Left ventricle myocardium superior (tissue), 1 donor: ENCODE data around the gene TMEM198. TPM values are rescaled to one million over a fixed set of nuclear protein-coding genes. Genes with fewer than 3 reads are reported as not detected.

Experiments used
- ATAC-seq: fragments of 200-7000 bp; cut with Tn5 transposase; one replicate; pipeline ENCODE4 v1.9.1; 2020; ENCODE audit warnings: mild to moderate bottlenecking, moderate library complexity
- DNase-seq: peaks from one replicate; pipeline ENCODE4 v3.0.0-alpha.2; 2020
- intact Hi-C: fragments of 100-400 bp; cut with micrococcal nuclease; formaldehyde crosslinking; loops from one replicate; pipeline ENCODE4 v1.11.0; 2022
- total RNA-seq: library from RNA; stranded (reverse); fragmentation: NEBNext Ultra II Directional; extraction: Animal tissue kit (Norgen Biotek cat#: 25700); gene quantifications from one replicate; pipeline ENCODE4 v1.2.1, GENCODE V29; 2021
- donor health status: DM: no; HTN: yes; CAD: no; lungs with severe emphysema.

The TMEM198 gene
- total RNA-seq, 1 donor from 2014 or later: 1.7 TPM

DNA sequence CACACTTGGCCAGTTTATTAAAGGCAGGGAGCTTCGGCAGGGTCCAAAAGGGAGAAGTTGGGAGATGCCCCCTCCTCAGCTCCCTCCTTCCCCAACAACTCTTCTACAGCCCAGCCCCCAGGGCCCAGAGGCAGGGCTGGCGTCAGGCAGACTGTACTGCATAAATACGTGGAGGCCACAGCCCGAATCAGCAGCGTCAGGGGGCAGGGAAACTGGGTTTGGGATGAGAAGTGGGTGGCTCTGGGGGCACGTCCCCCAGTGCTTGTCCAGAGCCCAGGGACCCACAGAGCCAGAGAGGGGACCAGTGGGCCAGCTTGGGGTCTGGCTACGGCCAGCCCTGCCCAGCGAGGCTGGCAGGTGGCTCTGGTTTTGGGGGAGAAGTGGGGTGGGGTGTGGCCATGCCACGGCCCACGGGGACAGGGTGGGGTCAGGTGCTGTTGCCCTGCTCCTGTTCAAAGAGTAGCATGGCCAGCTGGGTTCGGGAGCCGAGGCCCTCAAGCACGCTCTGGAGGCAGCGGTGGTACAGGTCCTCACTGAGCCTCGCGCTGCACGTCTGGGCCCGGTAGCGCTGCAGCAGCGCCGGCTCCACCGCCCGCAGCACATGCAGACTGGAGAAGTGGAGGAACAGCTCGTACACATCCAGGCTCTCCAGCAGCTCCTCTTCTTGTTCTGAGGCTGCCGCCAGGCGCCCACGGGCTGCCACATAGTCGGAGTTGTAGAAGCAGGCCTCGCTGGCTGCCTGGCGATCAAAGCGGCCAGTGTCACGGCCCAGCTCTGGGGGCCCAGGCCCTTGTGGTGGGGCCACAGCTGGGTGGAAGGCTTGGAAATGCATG lies 4.7 kb upstream of the TMEM198 start:
- intact Hi-C loops: loop anchor here (10.0 kb wide), 1 partner anchor 74 kb away; no protein-coding TSS in a partner anchor
- ATAC-seq (no peak), DNase-seq (no peak)

GRCh38 chr2:219539926-219540678 lies 3.7 kb upstream of the TMEM198 start:
- intact Hi-C loops: loop anchor here (10.0 kb wide), 1 partner anchor 75 kb away; no protein-coding TSS in a partner anchor
- DNase-seq (no peak), ATAC-seq (no peak)

DNA sequence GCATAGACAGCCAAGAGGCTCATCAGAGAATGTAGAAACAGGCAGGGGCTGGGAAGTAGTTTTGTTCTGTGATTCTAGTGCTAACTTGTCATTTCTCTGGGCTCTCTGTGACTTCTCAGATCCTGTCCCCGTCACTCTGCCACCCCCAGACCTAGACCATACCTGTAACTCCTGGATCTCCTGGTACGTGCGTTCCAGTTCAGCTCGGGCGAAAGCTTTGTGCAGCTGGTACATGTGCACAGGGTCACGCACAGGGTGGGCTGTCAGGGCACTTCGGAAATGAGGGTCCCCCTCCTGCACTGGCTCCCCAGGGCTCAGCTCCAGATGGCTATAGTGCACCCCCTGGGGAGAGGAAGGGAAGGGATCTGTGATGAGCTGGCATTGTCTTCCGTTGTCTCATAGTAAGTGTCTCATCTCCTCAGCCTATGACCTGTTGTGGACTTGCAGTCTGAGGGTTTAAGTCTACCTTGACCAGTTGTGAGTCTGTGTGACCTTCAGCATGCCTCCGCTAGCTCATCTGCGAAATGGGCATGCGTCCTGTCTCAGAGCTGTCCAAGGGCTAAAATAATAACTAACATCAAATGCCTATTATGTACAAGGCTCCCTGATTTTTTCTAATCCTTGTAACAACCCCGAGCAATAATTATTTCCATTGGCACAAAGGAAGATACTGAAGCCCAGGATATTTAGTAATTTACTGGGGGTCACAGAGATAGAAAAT lies 2.9 kb upstream of the TMEM198 start:
- no peak for DNase-seq
- no peak for ATAC-seq
- intact Hi-C loops: no loop called here

DNA sequence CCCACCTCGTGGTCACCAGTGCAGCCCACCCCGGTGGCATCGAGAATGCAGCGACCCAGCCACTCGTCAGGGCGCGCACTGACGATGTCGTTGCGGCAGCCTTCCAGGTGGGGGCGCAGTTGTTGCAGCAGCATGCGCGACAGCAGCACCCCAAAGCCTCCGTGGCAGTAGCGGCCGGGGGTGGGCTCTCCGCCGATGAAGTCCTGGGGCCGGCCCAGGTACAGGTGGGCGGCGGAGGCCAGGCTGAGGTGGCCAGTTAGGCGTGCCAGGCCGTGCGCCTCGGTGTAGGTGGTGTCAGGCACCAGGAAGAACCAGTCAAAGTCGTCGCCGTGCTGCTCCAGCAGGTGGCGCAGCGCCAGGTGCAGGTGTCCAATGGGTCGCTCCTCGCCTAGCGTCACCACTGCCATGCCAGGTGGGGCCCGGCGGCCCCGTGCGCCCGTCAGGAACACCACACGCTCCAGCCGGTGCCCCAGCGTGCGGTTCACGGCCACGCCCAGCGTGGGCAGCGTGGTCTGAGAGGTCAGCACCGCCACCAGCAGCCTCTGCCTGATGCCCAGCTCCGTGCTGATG lies 2.1 kb upstream of the TMEM198 start:
- ATAC-seq: peak; percentile 13
- DNase-seq: peak; percentile 89
- intact Hi-C loops: no loop called here

- ATAC-seq (peak; percentile 45), DNase-seq (no peak)
- intact Hi-C loops: no loop called here
Observed at GRCh38 chr2:219542931-219543595, 765 bp upstream of the TMEM198 start.

- intact Hi-C loops: no loop called here
- DNase-seq (no peak), ATAC-seq (no peak)
Observed at GRCh38 chr2:219544567-219544966, 739 bp downstream of the TMEM198 start.

DNA sequence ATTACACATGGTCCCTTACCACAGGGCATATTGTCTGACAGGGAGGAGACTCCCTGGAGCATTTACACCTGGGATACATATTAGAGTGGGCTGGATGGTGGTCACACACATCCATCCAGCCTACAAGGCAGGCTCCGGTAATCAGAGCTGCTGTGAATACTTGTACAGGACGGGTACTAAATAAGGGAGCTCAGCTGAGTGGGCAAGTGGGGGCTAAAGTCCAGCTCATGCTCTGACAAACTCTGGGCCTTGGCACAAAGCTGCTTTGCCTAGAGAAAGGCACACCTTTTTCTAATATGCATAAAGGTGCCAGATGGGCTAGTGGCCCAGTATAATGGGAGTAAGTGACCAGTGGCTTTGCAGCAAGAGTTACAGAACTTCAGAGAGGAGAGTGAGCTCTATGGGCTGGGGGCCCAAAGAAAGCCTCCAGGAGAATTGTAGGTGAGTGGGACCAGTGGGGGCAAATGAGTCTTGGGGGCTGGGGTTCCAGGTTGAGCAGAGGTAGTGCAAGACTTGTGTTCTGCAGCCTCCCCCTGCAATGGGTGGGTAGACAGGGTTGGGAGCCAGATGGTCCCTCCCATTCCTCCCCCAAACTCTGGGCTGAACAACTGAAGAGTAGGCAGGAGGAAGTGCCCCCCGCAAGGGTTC lies 1.6 kb downstream of the TMEM198 start:
- intact Hi-C loops: no loop called here

DNA sequence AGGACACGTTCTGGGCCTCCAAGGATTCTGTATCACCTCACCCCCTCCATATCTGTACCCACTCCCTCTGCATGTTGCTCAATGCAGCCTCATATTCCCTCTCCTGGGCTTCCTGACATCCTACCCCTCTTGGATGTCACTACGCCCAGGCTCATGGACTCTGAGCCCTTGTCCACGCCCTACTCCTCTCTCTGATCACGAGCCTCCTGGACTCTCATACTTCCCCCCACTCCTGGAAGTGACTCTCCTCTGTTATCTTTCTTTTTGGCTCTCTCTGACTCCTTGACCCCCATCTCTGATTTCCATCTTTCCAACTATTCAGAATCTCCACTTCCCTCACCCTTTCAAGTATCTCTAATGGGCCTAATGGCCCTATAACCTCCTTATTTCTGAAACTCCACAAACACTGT lies 2.1 kb downstream of the TMEM198 start:
- DNase-seq (no peak), ATAC-seq (no peak)
- intact Hi-C loops: no loop called here

More for the DNA sequence above, 1.6 kb downstream of the TMEM198 start:
- no peak for ATAC-seq
- no peak for DNase-seq

DNA sequence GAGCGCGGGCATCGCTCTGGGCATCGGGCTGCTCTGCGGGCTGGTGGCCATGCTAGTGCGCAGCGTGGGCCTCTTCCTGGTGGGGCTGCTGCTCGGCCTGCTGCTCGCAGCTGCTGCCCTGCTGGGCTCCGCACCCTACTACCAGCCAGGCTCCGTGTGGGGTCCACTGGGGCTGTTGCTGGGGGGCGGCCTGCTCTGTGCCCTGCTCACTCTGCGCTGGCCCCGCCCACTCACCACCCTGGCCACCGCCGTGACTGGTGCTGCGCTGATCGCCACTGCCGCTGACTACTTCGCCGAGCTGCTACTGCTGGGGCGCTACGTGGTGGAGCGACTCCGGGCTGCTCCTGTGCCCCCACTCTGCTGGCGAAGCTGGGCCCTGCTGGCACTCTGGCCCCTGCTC lies 3.8 kb downstream of the TMEM198 start:
- intact Hi-C loops: no loop called here

DNA sequence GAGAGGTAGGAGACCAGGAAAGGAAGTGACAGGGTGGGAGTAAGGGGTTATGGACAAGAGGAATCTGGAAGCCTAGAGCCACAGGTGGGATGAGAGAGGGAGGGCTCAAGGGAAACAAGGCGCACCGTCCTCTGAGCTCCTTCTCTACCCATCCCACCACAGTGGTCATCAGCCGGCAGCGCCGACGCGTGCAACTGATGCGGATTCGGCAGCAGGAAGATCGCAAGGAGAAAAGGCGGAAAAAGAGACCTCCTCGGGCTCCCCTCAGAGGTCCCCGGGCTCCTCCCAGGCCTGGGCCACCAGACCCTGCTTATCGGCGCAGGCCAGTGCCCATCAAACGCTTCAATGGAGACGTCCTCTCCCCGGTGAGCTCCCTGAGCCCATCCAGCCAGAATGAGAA lies 5.2 kb downstream of the TMEM198 start:
- no peak for ATAC-seq
- DNase-seq: no peak
- intact Hi-C loops: no loop called here

More for the DNA sequence above, 3.8 kb downstream of the TMEM198 start:
- DNase-seq: no peak
- ATAC-seq: no peak

GRCh38 chr2:219549619-219550018 lies 5.8 kb downstream of the TMEM198 start:
- intact Hi-C loops: no loop called here
- DNase-seq (no peak), ATAC-seq (no peak)

- DNase-seq (no peak), ATAC-seq (peak; percentile 2)
- intact Hi-C loops: no loop called here
Observed at GRCh38 chr2:219551441-219552381, 7.9 kb downstream of the TMEM198 start.

DNA sequence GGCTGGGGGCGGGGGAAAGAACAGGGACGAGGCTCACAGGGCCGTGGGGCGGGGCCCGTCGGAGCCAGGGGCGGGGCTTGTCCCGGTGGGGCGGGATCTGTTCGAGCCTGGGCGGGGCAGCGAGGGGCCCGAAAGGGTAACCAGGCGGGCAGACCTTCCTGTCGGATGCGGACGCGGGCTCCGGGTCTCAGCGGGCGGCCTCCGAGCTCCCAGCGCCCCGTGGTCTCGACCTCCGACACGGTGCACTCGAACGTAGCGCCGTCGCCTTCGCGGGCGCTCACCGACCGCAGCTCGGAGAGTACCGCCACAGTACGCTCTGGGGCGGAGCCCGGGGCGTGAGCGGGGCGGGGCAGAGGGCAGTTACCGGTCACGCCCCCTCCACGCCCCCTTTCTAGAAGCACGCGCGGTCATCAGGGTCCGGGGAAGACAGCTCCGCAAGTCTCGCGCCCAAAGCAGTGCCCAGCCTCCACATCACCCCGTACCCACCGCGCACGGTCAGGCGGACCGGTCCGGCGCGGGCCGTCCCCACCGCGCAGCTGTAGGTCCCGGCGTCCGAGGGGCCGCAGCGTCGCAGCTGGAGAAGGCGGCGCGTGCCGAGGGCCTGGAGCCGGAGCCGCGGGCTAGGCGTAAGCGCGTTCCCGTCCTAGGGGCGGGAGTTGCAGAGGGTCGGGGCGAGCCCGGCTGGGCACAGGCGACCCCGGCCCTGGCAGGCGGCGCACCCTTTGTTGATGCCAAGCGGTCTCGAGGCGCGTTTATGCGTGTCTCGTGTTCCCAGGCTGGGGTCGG lies 8.7 kb downstream of the TMEM198 start:
- ATAC-seq: peak; percentile 93
- peak; percentile 92 for DNase-seq
- intact Hi-C loops: no loop called here

DNA sequence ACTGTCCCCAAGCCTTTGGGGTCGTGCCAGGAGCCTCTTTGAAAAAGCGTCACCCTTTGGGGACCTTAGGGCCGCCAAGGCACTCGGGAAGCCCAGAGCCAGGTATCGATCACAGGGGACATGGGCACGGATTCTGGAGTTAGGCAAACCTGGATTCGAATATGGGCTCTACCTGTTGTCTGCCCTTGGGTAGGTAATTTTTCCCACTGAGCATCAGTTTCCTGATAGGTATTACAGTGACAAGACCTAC lies 9.3 kb downstream of the TMEM198 start:
- intact Hi-C loops: no loop called here
- DNase-seq (no peak), ATAC-seq (no peak)

- no peak for DNase-seq
- intact Hi-C loops: no loop called here
- ATAC-seq: no peak
Observed at GRCh38 chr2:219553463-219553963, 9.7 kb downstream of the TMEM198 start.

DNA sequence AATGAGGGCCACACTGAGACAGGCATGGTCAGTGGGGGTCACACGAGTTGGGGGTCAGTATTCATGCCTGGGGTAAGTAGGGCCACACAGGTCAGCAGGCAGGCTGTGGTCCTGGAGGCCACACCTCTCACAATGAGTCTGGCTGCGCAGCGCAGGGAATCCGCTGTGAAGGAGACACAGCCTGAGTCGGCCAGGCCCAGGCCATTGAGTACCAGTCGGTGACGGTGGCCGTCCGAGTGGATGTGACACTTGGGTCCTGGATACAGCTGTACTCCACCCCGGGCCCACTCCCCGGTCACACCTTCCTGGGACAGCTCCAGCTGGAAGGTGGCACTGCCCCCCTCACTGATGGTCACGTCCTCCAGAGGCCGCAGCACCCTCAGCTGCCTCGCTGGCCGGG lies 10.5 kb downstream of the TMEM198 start:
- intact Hi-C loops: no loop called here
- no peak for ATAC-seq
- DNase-seq: no peak

GRCh38 chr2:219555956-219556355 lies 12.1 kb downstream of the TMEM198 start:
- intact Hi-C loops: no loop called here
- DNase-seq (no peak), ATAC-seq (no peak)
